ENCODE results near the gene OR4A16. TPM values are rescaled to one million over a fixed set of nuclear protein-coding genes. Genes with fewer than 3 reads are reported as not detected.

OR4A16 gene
- total and polyA plus RNA-seq, 4 donors, result not detected

Other genes starting within 250 kb of the OR4A16 start
- gene TRIM48, start 81.0 kb upstream of the OR4A16 start, total RNA-seq, result not detected
- not detected for gene TRIM48, start 81.0 kb upstream of the OR4A16 start, polyA plus RNA-seq
- gene OR4A15, start 24.8 kb downstream of the OR4A16 start, total RNA-seq, result not detected
- gene OR4A15, start 24.8 kb downstream of the OR4A16 start, polyA plus RNA-seq, result not detected
- not detected for gene OR4C15, start 211.3 kb downstream of the OR4A16 start, total RNA-seq
- gene OR4C15, start 211.3 kb downstream of the OR4A16 start, polyA plus RNA-seq, result not detected
- not detected for gene OR4C16, start 228.9 kb downstream of the OR4A16 start, total RNA-seq
- not detected for gene OR4C16, start 228.9 kb downstream of the OR4A16 start, polyA plus RNA-seq